DOHH2 (cell line): ENCODE data around the gene CMTM2.

Experiments
- CTCF ChIP-seq: fragments of 200-600 bp; sonication (generic); IDR thresholded peaks from one replicate; pipeline ENCODE4 v1.5.1; 2014; ENCODE audit warnings: antibody characterized with exemption, mild to moderate bottlenecking, low read depth, low read length; ENCODE audit not compliant: poor library complexity, severe bottlenecking
- EZH2phosphoT487 ChIP-seq: fragments of 200-600 bp; sonication (generic); IDR thresholded peaks from 2 replicates; pipeline ENCODE4 v1.6.1; 2017; ENCODE audit warnings: borderline replicate concordance, mild to moderate bottlenecking, antibody characterized with exemption, low read length, moderate library complexity, mixed read lengths

GRCh38 chr16:66596986-66597848 is 18.0 kb downstream of the CMTM2 start:
- TF ChIP-seq CTCF = no peak
- TF ChIP-seq EZH2phosphoT487 = no peak
